ENCODE data around the gene ZBTB7C. TPM values are rescaled to one million over a fixed set of nuclear protein-coding genes. Genes with fewer than 3 reads are reported as not detected.

Gene ZBTB7C
- total and polyA plus RNA-seq, 2 of the 8 experiments (the other 6 are each of a cell fraction or from before 2014, with no cell fraction given): 0.15 to 0.45 TPM

DNA sequence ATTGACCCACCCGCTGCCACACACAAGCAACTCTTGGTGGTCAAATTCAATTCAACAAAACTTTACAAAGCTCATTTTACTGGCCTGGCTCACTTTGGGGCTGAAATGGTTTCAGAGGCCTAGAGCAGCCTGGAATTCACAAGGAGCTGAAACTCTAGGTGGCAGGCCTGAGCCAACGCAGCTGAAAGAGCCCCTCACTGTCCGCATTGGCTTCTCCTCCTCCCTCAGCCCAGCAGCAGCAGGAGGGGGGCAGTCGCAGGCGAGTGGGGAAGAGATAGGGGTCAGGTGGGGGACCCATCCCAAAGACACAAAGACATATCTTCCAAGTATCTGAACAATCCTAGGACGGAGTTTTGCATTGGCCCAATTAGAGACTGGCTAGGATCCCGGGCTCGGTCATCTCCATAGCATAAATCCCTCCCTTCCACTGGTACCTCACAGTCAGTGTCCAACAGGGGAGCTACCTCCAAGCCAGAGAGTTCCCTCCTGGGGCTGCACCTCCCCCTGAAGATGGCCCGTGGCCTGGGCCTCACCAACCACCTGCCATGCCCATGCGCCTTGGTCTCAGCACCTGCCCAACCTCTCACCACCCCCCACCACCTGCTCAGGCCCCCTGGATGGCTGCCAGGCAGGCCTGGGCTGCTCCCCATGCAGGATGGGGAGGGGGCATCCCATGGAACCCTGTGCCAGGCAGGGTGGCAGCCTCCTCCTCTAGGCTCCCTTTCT lies 113.4 kb downstream of the ZBTB7C start:
- H3K4ac ChIP-seq (replicated peaks; ENCODE audit: insufficient read length, low read depth, low read length): peak overlapping the region; percentile 49
- no peak overlapping the region for H2AK5ac ChIP-seq (ENCODE audit: low read depth, low read length)
- FAIRE-seq (peak; percentile 19), DNase-seq (ENCODE audit: low read depth in 1 of 2, low spot score in 2 of 2) (peak in 1 of 2 experiments; percentile 64)
- no peaks in the 10 kb centered on the region for H4K20me1 ChIP-seq (replicated peaks in 1 of 2; ENCODE audit: control insufficient read depth in 1 of 2, insufficient read depth in 2 of 2, low read length in 2 of 2)
- H3K23me2 ChIP-seq (ENCODE audit: low read depth, low read length): no peaks in the 10 kb centered on the region
- no peak overlapping the region for H3K4me3 ChIP-seq (ENCODE audit: extremely low read depth in 1 of 4, insufficient read depth in 2 of 4, low read depth in 3 of 4, low read length in 4 of 4)
- POLR2A ChIA-PET (ENCODE audit: partially characterized antibody): no interaction called here
- H3K27ac ChIP-seq (ENCODE audit: low read depth, low read length): no peak overlapping the region
- no peak overlapping the region; the same call in 1 of the 2 replicates for H2AFZ ChIP-seq (ENCODE audit: low read length)
- no peak overlapping the region; the same call in 1 of the 2 replicates for H3K18ac ChIP-seq (ENCODE audit: extremely low read depth, low read length)
- H3K36me3 ChIP-seq (ENCODE audit: control insufficient read depth in 2 of 4, insufficient read depth in 4 of 4, low read length in 3 of 4): no peaks in the 10 kb centered on the region
- no peak overlapping the region for H3K14ac ChIP-seq (ENCODE audit: insufficient read length)
- no peak overlapping the region for H2BK20ac ChIP-seq (ENCODE audit: low read length)
- H3K9ac ChIP-seq (replicated peaks in 1 of 4; ENCODE audit: extremely low read depth in 1 of 4, low read depth in 3 of 4, low read length in 3 of 4): no peak overlapping the region
- H2BK15ac ChIP-seq (ENCODE audit: low read length): 0 out of 2 replicates have a peak overlapping the region, but pooled peaks have one; percentile 34
- H3K27me3 ChIP-seq (replicated peaks in 1 of 4; ENCODE audit: control insufficient read depth in 3 of 4, extremely low read depth in 1 of 4, insufficient read depth in 3 of 4, low read length in 3 of 4): no peaks in the 10 kb centered on the region
- peaks cover 0 to 11% (median 6%) of the 10 kb centered on the region in 4 experiments; a peak in 5 of 7 replicates for H3K4me1 ChIP-seq (replicated peaks in 1 of 4; ENCODE audit: control insufficient read depth in 3 of 4, insufficient read depth in 4 of 4, low read length in 3 of 4)
- no peak overlapping the region for H3K23ac ChIP-seq (ENCODE audit: insufficient read length)
- H4K8ac ChIP-seq (ENCODE audit: extremely low read depth, insufficient read depth, low read length): no peak overlapping the region; the same call in 1 of the 2 replicates
- no peaks in the 10 kb centered on the region for H3K9me3 ChIP-seq (ENCODE audit: insufficient read depth in 2 of 2, low read depth in 1 of 2, low read length in 1 of 2)
- peak overlapping the region; percentile 56; the same call in 1 of the 2 replicates for H2BK12ac ChIP-seq (ENCODE audit: low read depth, low read length)
- H4K91ac ChIP-seq (replicated peaks; ENCODE audit: insufficient read length, low read length): no peak overlapping the region
- H2BK120ac ChIP-seq (replicated peaks; ENCODE audit: low read depth, low read length): no peak overlapping the region
- CTCF ChIA-PET (ENCODE audit: partially characterized antibody): interaction anchor here (0.6 to 3.5 kb wide), 56 partner anchors 10 to 270 kb away, joined by 3 to 28 read pairs (median 4); no protein-coding TSS in a partner anchor
- no peak overlapping the region for H3K56ac ChIP-seq (replicated peaks; ENCODE audit: insufficient read length, low read depth, low read length)
- no peaks in the 10 kb centered on the region for H3K79me1 ChIP-seq (ENCODE audit: low read depth, low read length)
- no peaks in the 10 kb centered on the region for H3K79me2 ChIP-seq (ENCODE audit: control insufficient read depth in 1 of 2, insufficient read depth in 2 of 2, low read length in 2 of 2)
- H4K5ac ChIP-seq (ENCODE audit: insufficient read length, low read depth, low read length): no peak overlapping the region
- H2BK5ac ChIP-seq (ENCODE audit: low read depth, low read length): peak overlapping the region; percentile 19; the same call in 1 of the 2 replicates
- 68% methylated on average over 7 of the region's 10 CpGs; no CpG with 5 or more reads in 1 of the 2 experiments for WGBS, 2 experiments (ENCODE audit: extremely low coverage in 1 of 2, insufficient coverage in 1 of 2, insufficient read length in 1 of 2, insufficient replicate concordance in 2 of 2, low coverage in 1 of 2, low lambda C conversion rate in 2 of 2, missing lambda C conversion rate in 1 of 2)
- no peak overlapping the region for H3K4me2 ChIP-seq (ENCODE audit: insufficient read depth in 1 of 2, low read depth in 2 of 2, low read length in 2 of 2)
- TF ChIP-seq NRF1 (IDR thresholded peaks at IDR 0.05; ENCODE audit: low read depth, low read length): no peak
- TF ChIP-seq EP300 (IDR thresholded peaks at IDR 0.05; ENCODE audit: borderline replicate concordance in 1 of 2, low read depth in 2 of 2, low read length in 2 of 2): no peak
- no peak for TF ChIP-seq HDAC6 (IDR thresholded peaks at IDR 0.05; ENCODE audit: low read depth, low read length)
- TF ChIP-seq TEAD4 (IDR thresholded peaks at IDR 0.05; ENCODE audit: low read depth, low read length): peak; percentile 73
- TF ChIP-seq, protein P1, sequence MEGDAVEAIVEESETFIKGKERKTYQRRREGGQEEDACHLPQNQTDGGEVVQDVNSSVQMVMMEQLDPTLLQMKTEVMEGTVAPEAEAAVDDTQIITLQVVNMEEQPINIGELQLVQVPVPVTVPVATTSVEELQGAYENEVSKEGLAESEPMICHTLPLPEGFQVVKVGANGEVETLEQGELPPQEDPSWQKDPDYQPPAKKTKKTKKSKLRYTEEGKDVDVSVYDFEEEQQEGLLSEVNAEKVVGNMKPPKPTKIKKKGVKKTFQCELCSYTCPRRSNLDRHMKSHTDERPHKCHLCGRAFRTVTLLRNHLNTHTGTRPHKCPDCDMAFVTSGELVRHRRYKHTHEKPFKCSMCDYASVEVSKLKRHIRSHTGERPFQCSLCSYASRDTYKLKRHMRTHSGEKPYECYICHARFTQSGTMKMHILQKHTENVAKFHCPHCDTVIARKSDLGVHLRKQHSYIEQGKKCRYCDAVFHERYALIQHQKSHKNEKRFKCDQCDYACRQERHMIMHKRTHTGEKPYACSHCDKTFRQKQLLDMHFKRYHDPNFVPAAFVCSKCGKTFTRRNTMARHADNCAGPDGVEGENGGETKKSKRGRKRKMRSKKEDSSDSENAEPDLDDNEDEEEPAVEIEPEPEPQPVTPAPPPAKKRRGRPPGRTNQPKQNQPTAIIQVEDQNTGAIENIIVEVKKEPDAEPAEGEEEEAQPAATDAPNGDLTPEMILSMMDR (IDR thresholded peaks at IDR 0.05; ENCODE audit: control extremely low read depth in 1 of 3, insufficient read depth in 1 of 3, low read depth in 1 of 3, low read length in 3 of 3): peak; percentile 70 to 80 (median 76)
- TF ChIP-seq RFX5 (IDR thresholded peaks at IDR 0.05; ENCODE audit: borderline replicate concordance, low read depth, low read length): no peak
- TF ChIP-seq, protein P2, sequence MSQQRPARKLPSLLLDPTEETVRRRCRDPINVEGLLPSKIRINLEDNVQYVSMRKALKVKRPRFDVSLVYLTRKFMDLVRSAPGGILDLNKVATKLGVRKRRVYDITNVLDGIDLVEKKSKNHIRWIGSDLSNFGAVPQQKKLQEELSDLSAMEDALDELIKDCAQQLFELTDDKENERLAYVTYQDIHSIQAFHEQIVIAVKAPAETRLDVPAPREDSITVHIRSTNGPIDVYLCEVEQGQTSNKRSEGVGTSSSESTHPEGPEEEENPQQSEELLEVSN (IDR thresholded peaks at IDR 0.05): no peak
- no peak for TF ChIP-seq SP1 (IDR thresholded peaks at IDR 0.05; ENCODE audit: low read depth, low read length)
